ENCODE data around the gene C9orf85. TPM values are rescaled to one million over a fixed set of nuclear protein-coding genes. Genes with fewer than 3 reads are reported as not detected.

C9orf85 gene
- total RNA-seq, 1 experiment from 2014 or later: 14.4 TPM

DNA sequence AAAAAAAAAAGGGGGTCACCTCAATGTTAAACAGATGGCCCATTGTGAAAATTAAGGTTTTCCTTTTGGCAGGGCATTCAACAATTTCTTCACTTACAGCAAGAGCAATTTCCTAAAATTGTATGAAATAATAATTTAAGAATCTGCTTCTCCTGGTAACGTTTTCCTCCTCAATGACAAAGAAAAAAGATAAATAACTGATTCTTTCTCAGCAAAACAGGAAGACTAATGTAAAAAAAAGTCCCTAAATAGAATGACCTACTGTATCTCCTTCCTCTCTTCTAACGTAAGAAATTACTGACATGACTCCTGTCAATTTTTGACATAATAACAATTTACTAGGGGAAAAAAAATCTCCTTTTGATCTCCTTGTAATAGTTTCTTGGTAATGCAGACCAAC lies 26.0 kb upstream of the C9orf85 start:
- no peaks in the 10 kb centered on the region for H3K23me2 ChIP-seq (ENCODE audit: insufficient read length, low read depth, low read length, poor library complexity, severe bottlenecking)
- Mint-ChIP-seq H3K36me3 (ENCODE audit: insufficient read depth in 1 of 3, low read depth in 3 of 3) (peaks cover 33 to 50% (median 45%) of the 10 kb centered on the region in 3 experiments), H3K27ac (no peak overlapping the region), H3K9me3 (peaks cover 20 to 33% of the 10 kb centered on the region in 2 experiments; a peak in 4 of 5 replicates), H3K4me3 (no peak overlapping the region), H3K27me3 (ENCODE audit: low read depth) (no peaks in the 10 kb centered on the region), H3K4me1 (peaks cover 14 to 17% of the 10 kb centered on the region in 2 experiments)
- no peak overlapping the region for H3K4me2 ChIP-seq (ENCODE audit: insufficient read depth, insufficient read length, low read length)
- H3K27me3 ChIP-seq (ENCODE audit: insufficient read depth, low read length): no peaks in the 10 kb centered on the region
- H4K20me1 ChIP-seq (ENCODE audit: control insufficient read depth, insufficient read depth, insufficient read length): no peaks in the 10 kb centered on the region
- no peak overlapping the region for H4K5ac ChIP-seq (ENCODE audit: insufficient read length, low read depth, low read length)
- H2BK120ac ChIP-seq (ENCODE audit: low read depth, low read length, poor library complexity, severe bottlenecking): no peak overlapping the region
- no peak overlapping the region for H2BK12ac ChIP-seq (ENCODE audit: insufficient read length, low read depth, low read length)
- H2BK15ac ChIP-seq (ENCODE audit: low read depth, low read length): no peak overlapping the region
- H4K8ac ChIP-seq (replicated peaks; ENCODE audit: insufficient read length, low read depth, low read length): no peak overlapping the region
- no peaks in the 10 kb centered on the region for H3K9me3 ChIP-seq (ENCODE audit: control insufficient read depth, low read depth, low read length)
- peaks cover 47% of the 10 kb centered on the region for H3K79me2 ChIP-seq (ENCODE audit: insufficient read depth, low read length)
- no peak overlapping the region for H3K27ac ChIP-seq (ENCODE audit: insufficient read length, low read depth, low read length)
- no peak overlapping the region for H3K9ac ChIP-seq (ENCODE audit: extremely low read depth, insufficient read length, low read length)
- no peak overlapping the region for H3T11ph ChIP-seq (ENCODE audit: low read length)
- H2AK5ac ChIP-seq (ENCODE audit: insufficient read length, low read length): no peak overlapping the region
- no peak overlapping the region for H4K91ac ChIP-seq (ENCODE audit: insufficient read length, low read depth, low read length)
- no peak overlapping the region for H2BK20ac ChIP-seq (ENCODE audit: low read depth, low read length, poor library complexity, severe bottlenecking)
- H2AFZ ChIP-seq (ENCODE audit: low read length): no peak overlapping the region
- H3K4ac ChIP-seq (ENCODE audit: low read depth, low read length): no peak overlapping the region
- no peak for DNase-seq
- H3K79me1 ChIP-seq (ENCODE audit: insufficient read depth, low read depth, low read length, poor library complexity, severe bottlenecking): peaks cover 5% of the 10 kb centered on the region
- no peak overlapping the region for H3K14ac ChIP-seq (ENCODE audit: insufficient read depth, low read length)
- H2BK5ac ChIP-seq (ENCODE audit: insufficient read length, low read length): no peak overlapping the region
- no peak overlapping the region for H3K56ac ChIP-seq (ENCODE audit: insufficient read length, low read depth, low read length)
- no peaks in the 10 kb centered on the region; the same call in 1 of the 2 replicates for H3K4me1 ChIP-seq (ENCODE audit: insufficient read depth, low read length)
- TF ChIP-seq, protein P1, sequence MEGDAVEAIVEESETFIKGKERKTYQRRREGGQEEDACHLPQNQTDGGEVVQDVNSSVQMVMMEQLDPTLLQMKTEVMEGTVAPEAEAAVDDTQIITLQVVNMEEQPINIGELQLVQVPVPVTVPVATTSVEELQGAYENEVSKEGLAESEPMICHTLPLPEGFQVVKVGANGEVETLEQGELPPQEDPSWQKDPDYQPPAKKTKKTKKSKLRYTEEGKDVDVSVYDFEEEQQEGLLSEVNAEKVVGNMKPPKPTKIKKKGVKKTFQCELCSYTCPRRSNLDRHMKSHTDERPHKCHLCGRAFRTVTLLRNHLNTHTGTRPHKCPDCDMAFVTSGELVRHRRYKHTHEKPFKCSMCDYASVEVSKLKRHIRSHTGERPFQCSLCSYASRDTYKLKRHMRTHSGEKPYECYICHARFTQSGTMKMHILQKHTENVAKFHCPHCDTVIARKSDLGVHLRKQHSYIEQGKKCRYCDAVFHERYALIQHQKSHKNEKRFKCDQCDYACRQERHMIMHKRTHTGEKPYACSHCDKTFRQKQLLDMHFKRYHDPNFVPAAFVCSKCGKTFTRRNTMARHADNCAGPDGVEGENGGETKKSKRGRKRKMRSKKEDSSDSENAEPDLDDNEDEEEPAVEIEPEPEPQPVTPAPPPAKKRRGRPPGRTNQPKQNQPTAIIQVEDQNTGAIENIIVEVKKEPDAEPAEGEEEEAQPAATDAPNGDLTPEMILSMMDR (conservative IDR thresholded peaks at IDR 0.05): no peak
- H3K23ac ChIP-seq (ENCODE audit: insufficient read length, low read depth, low read length): no peak overlapping the region
- H3K18ac ChIP-seq (ENCODE audit: insufficient read length, low read depth, low read length): no peak overlapping the region
- WGBS (ENCODE audit: extremely low coverage, insufficient read length, low lambda C conversion rate): no CpG with 5 or more reads among the region's 2 CpGs

Measured in H9 (cell line).